Adrenal gland (tissue), 12 donors: ENCODE data around the gene CBX5. TPM values are rescaled to one million over a fixed set of nuclear protein-coding genes. Genes with fewer than 3 reads are reported as not detected.

Experiments
- DNase-seq, 7 donors: peaks; one replicate each; pipeline ENCODE4 v3.0.0-alpha.2; 2019 to 2020
- H3K27ac ChIP-seq, 5 donors: fragments of 200-600 bp; sonication (generic) in 4 of 5; 1 replicate in 3 of 5; 2 replicates in 2 of 5; pipeline versions ENCODE4 v1.5.1 to v1.8.0; 2016 to 2020; ENCODE audit warnings: mild to moderate bottlenecking in 1 of 5
- H3K27me3 ChIP-seq: fragments of 200-600 bp; 2 replicates; pipeline ENCODE4 v1.8.0; 2021
- H3K36me3 ChIP-seq, 2 donors: fragments of 200-600 bp; replicated peaks in 1 of 2; 1 replicate in 1 of 2; 2 replicates in 1 of 2; pipeline versions ENCODE4 v1.5.1 to v1.8.0; 2018 to 2022
- H3K4me1 ChIP-seq, 2 donors: fragments of 200-600 bp; replicated peaks in 1 of 2; 1 replicate in 1 of 2; 2 replicates in 1 of 2; pipeline versions ENCODE4 v1.5.1 to v1.8.0; 2018 to 2021
- H3K4me3 ChIP-seq, 4 donors: fragments of 200-600 bp; sonication (generic) in 3 of 4; one replicate each; pipeline ENCODE4 v1.5.1; 2016 to 2018
- H3K9me3 ChIP-seq, 3 donors: fragments of 200-600 bp; sonication (generic) in 1 of 3; replicated peaks in 1 of 3; 1 replicate in 2 of 3; 2 replicates in 1 of 3; pipeline versions ENCODE4 v1.5.1 to v1.8.0; 2016 to 2021
- POLR2A ChIP-seq, 2 donors: fragments of 450-650 bp; IDR thresholded peaks; one replicate each; pipeline ENCODE4 v1.6.1; 2017; ENCODE audit warnings: antibody characterized with exemption in 2 of 2, mild to moderate bottlenecking in 2 of 2, moderate library complexity in 1 of 2
- WGBS, 4 donors: extraction: QIAGEN DNeasy Blood & Tissue Kit in 2 of 4; methylation state at CpG; one replicate each; pipeline versions ENCODE4 v1.1.5 to v1.1.7; 2013 to 2017; 5-methylcytosine and 5-hydroxymethylcytosine counted together
- intact Hi-C, 2 donors: fragments of 100-400 bp; cut with DNase I; formaldehyde crosslinking; loops; one replicate each; pipeline versions ENCODE4 v1.14.1 to v1.15.0; 2022 to 2023
- polyA plus RNA-seq, 3 donors: library from polyadenylated mRNA; stranded (reverse); fragments of 200-250 nt in 2 of 3; fragments of 350-450 nt in 1 of 3; fragmentation: Illumina TruSeq in 1 of 3; extraction: RNeasy Lipid Tissue Mini Kit (QIAGEN cat#74804) in 1 of 3; gene quantifications; one replicate each; pipeline ENCODE4 v1.2.3, GENCODE V29; 2013 to 2014
- total RNA-seq, 9 donors: library from RNA; depleted of rRNA in 4 of 9; stranded (reverse); fragments of >200 nt in 4 of 9; fragments of 120-200 nt in 1 of 9; fragmentation: NEBNext Ultra II Directional in 1 of 9; extraction: Animal tissue kit (Norgen Biotek cat#: 25700) in 1 of 9; gene quantifications; one replicate each; pipeline versions ENCODE4 v1.1.0 to v1.2.4, GENCODE V29; 2013 to 2023
- TF ChIP-seq, protein P1 (sequence below), 6 experiments: fragments of 450-650 bp in 4 of 6; fragments of 200-600 bp in 2 of 6; sonication (generic) in 1 of 6; IDR thresholded peaks; 1 replicate in 5 of 6; 2 replicates in 1 of 6; pipeline versions ENCODE4 v1.5.1 to v1.8.0; 2016 to 2021; ENCODE audit warnings: antibody characterized with exemption in 6 of 6, mild to moderate bottlenecking in 2 of 6, moderate library complexity in 1 of 6
- donor health status: healthy with polysubstance abuse.
- donor health status: Bipolar disorder and iron deficiency.
- donor health status: DM: yes; HTN: yes; CAD: no.
- donor health status: DM: no; HTN: no; CAD: no.
- donor health status: DM: no; HTN: no; CAD: no.
- donor health status: DM: yes; HTN: yes; CAD: no.

The CBX5 gene
- total and polyA plus RNA-seq, 12 donors, result 8.2 to 88.4 (median 54.6) TPM

DNA sequence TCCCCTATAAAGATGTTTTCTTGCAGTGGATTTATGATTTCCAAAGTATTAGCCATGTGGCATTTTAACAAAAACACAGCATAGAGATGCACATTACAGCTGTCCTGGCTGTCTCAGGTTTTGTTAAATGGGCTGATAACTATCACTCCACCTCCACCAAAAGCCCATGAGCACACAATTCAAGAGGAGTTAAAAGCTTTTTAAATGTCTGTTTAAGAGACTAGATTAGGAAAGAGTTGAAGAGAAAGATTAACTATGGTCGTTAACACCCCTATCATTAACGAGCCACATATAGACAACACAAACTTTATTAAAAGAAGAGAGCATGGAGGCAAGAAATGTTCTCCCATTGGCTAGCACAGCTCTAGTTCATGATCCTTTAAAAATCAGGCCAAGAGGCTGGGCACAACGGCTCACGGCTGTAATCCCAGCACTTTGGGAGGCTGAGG lies 14.5 kb downstream of the CBX5 start:
- TF ChIP-seq, protein P1, sequence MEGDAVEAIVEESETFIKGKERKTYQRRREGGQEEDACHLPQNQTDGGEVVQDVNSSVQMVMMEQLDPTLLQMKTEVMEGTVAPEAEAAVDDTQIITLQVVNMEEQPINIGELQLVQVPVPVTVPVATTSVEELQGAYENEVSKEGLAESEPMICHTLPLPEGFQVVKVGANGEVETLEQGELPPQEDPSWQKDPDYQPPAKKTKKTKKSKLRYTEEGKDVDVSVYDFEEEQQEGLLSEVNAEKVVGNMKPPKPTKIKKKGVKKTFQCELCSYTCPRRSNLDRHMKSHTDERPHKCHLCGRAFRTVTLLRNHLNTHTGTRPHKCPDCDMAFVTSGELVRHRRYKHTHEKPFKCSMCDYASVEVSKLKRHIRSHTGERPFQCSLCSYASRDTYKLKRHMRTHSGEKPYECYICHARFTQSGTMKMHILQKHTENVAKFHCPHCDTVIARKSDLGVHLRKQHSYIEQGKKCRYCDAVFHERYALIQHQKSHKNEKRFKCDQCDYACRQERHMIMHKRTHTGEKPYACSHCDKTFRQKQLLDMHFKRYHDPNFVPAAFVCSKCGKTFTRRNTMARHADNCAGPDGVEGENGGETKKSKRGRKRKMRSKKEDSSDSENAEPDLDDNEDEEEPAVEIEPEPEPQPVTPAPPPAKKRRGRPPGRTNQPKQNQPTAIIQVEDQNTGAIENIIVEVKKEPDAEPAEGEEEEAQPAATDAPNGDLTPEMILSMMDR (IDR thresholded peaks at IDR 0.05), result no peak
- no peak for TF ChIP-seq POLR2A (IDR thresholded peaks at IDR 0.05)
- peaks cover 18 to 23% of the 10 kb centered on the region in 2 donors for H3K4me1 ChIP-seq
- no peaks in the 10 kb centered on the region for H3K36me3 ChIP-seq
- WGBS, 4 donors, result 88 to 93% (median 90%) methylated on average over 4 of the region's 4 CpGs
- DNase-seq, result no peak
- H3K27ac ChIP-seq, result no peak overlapping the region
- H3K4me3 ChIP-seq, result no peak overlapping the region
- H3K27me3 ChIP-seq, result no peaks in the 10 kb centered on the region
- intact Hi-C loops, result no loop called here
- no peaks in the 10 kb centered on the region for H3K9me3 ChIP-seq

DNA sequence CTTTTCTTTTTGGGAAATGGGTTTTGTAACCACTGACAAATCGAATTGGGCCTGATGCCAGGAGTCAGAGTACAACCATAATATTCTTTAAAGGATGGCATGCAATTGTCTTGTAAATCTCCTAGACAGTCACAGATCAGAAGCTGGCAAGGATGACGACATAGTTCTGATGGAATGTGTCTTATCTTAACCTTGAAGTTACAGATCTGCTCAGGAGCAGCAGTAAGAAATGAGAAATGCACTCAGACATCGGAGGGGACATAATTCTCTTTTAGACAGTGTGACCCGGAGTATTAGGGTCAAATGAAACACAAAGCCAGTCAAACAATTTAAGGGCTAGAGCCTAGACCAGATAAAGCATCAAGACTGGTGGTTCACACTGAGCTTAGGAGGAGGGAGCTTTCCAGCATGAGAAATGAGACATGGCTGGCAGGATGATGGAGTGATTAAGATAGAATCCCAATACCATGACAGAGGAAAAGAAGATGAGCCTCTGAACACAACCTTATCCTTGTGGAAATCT lies 17.5 kb downstream of the CBX5 start:
- H3K27me3 ChIP-seq, result no peaks in the 10 kb centered on the region
- TF ChIP-seq, protein P1 (IDR thresholded peaks at IDR 0.05), result no peak
- peak in 1 of 2 donors; percentile 26 for TF ChIP-seq POLR2A (IDR thresholded peaks at IDR 0.05)
- peak overlapping the region; percentile 59 to 80 (median 68) for H3K27ac ChIP-seq
- H3K4me3 ChIP-seq, result no peak overlapping the region
- H3K36me3 ChIP-seq, result no peaks in the 10 kb centered on the region
- H3K9me3 ChIP-seq, result no peaks in the 10 kb centered on the region
- peaks cover 41 to 49% of the 10 kb centered on the region in 2 donors for H3K4me1 ChIP-seq
- WGBS, 4 donors, result 6 to 14% (median 12%) methylated on average over 4 of the region's 4 CpGs
- peak; percentile 54 to 92 (median 85) for DNase-seq
- intact Hi-C loops, result no loop called here

DNA sequence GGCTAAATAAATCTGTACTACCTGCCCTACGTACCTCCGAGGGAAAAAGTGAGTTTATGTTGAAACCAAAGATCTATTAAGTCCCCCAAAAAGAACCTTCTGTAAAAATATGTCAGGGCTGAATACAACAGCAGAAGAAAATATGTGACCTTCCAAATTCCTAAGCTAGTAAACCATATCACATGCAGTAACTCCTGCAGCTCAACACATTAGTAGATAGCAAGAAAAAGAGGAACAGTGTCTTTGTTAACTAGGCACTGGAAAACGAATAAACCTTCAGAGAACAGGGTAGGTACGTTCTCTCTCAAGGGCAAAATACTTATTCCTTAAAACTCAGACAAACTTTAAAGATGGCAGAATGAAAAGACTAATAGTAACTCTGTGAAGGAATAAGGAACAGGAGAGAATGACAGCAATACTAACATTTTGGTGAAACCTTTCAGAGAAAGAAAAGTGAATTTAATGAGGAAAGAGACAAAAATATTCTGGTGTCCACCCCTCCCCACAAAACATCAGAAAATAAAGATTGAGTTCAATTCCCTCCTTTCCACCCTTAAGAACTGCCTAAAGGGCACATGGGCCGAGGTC lies 18.0 kb downstream of the CBX5 start:
- no peak overlapping the region for H3K4me3 ChIP-seq
- WGBS, 4 donors, result 17 to 31% (median 23%) methylated on average over 5 of the region's 5 CpGs
- no peak for TF ChIP-seq POLR2A (IDR thresholded peaks at IDR 0.05)
- TF ChIP-seq, protein P1 (IDR thresholded peaks at IDR 0.05), result no peak
- intact Hi-C loops, result no loop called here
- DNase-seq, result no peak
- H3K27me3 ChIP-seq, result no peaks in the 10 kb centered on the region
- H3K36me3 ChIP-seq, result peaks cover 0 to 5% of the 10 kb centered on the region in 2 donors
- peak overlapping the region; percentile 59 to 76 (median 68) for H3K27ac ChIP-seq
- H3K9me3 ChIP-seq, result no peaks in the 10 kb centered on the region
- peaks cover 41 to 49% of the 10 kb centered on the region in 2 donors for H3K4me1 ChIP-seq

DNA sequence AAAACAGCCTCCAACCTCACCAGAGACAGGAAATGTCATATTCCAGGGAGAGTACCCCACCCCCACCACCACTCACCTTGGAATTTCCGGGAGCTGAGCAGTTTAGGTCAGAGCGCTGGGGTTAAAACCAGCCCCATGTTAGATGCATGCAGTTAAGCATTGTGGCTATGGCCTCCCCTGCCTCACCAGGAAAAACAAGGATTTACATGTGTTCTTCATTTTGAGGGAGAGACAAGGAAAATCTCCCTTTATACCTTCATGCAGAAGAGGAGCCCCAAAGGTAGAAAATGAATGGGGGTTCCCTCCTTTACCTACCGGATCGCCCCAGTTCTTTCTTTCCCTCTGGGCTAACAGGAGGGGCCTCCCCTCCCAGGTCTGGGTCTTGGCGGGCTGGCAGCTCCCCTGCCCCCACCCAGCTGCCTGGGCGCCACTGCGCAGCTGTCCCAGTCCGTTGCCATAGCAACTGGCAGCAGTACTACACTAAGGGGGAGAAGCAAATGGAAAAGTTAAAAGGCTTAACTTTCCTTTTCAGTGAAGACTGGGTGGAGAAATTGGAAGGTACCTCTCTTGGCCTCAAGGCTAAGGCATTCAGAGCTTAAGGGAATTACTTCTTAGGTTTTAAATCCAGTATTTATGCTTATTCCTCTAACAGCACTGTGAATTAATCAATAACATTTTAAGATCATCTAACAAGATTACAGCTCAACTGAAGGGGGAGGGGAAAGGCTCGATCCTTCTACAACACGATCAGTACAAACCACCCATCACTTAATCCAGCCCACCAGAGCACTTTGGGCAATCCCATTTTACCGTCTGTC lies 20.5 kb downstream of the CBX5 start:
- peaks cover 41 to 49% of the 10 kb centered on the region in 2 donors for H3K4me1 ChIP-seq
- peaks cover 0 to 27% of the 10 kb centered on the region in 2 donors for H3K36me3 ChIP-seq
- no peaks in the 10 kb centered on the region for H3K9me3 ChIP-seq
- intact Hi-C loops, result loop anchor here in 1 of 2 donors (10.0 kb wide), 1 partner anchor 105 kb away; the partner anchor contains the start of gene GPR84
- WGBS, 4 donors, result 4 to 19% (median 6%) methylated on average over 7 to 11 of the region's 11 CpGs
- TF ChIP-seq POLR2A (IDR thresholded peaks at IDR 0.05), result no peak
- TF ChIP-seq, protein P1 (IDR thresholded peaks at IDR 0.05), result no peak
- no peaks in the 10 kb centered on the region for H3K27me3 ChIP-seq
- DNase-seq, result peak; percentile 78 to 90 (median 85)
- H3K27ac ChIP-seq, result peak overlapping the region; percentile 3 to 88 (median 55)
- H3K4me3 ChIP-seq, result peak overlapping the region in 2 of 4 donors; percentile 5 to 64
